Brain pericyte (primary cell): ENCODE measurements around the gene TUBB2B.

Experiments
- DNase-seq: peaks from one replicate; pipeline ENCODE4 v3.0.0-alpha.2; 2012; ENCODE audit warnings: low read depth, low spot score

The TUBB2B gene

GRCh38 chr6:3227363-3228045 lies at the start of gene TUBB2B:
TUBB2B (minus strand) TSS chr6:3227653; CDS start chr6:3227543, 110 bp downstream.
- DNase-seq: no peak

DNA sequence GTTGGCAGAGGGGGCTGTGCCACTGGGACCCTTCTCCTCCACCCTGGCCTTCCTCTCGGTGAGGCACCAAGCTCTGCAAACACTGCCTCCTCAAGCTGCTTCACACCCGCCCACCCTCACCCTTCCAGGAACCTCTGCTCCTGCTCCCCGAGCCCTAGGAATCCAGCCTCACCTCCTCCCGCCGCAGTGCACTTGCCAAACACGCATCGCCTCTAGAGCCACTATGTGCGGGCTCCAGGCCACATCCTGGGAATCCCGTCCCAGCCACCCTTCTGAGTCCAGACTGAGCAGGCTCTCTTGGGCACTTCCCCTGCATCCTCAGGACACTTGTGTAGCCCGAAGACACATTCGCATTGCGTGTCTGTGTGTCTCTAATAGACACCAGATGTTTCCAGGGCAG lies 49.8 kb upstream of the TUBB2B start:
- no peak for DNase-seq

- no peak for DNase-seq
Measured at GRCh38 chr6:3276174-3277167, 49.0 kb upstream of the TUBB2B start.

DNA sequence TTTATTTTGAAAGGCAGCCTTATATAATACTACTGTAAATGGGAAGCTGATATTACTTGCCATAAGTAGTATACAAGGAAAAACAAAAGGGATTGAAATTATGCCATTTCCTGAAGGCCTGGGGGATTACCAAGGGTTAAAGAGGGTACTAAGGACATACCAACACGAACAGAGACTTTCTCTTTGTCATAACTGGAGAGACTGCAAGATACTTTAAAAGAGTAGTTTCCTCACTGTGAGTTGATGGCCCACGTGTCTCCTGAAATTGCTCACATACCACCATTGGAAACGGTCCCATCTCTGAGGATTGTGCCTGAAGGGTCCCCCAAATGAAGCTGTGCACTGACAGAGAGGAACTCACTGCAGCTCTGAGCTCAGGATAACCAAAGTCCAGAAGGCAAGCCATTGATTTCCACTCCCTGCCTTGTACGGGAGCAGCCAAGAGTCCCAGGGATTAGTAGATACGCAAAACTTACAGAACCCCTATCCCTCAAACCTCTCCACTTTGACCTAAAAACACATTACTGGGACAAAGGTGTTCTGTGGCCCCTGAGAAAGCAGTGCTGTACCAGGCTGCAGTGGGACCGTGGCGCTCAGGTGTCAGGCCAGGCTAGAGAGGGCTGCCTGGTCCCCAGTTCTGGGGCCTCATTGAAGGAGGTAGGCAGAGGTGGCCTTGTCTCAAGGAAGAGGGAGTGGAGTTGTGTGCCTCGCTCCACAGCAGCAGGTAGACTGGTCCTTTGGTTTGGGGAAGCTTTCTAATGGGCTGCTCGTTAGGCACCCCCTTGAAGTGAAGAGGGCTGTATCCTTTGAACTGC lies 46.5 kb upstream of the TUBB2B start:
- DNase-seq: no peak

GRCh38 chr6:3272911-3273547 lies 45.6 kb upstream of the TUBB2B start:
- no peak for DNase-seq

DNA sequence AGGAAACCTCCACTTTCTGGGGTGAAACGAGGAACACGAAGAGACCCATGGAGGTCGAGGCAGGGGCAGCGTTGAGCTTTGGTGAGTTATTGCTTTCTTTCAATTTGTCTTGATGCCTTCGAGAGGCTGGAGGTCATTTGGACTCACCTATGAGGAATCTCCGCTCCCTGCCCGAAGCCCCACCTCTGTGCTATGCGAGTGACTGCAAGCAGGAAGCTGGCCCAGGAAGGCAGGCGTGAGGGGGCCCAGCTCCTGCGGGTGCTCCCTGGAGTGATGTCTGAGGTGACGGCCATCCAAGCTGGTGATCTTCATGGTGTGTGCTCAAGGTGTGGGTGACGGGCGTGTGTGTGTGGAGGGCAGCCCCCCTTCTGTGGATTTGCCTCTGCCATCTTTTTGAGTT lies 44.3 kb upstream of the TUBB2B start:
- no peak for DNase-seq

DNA sequence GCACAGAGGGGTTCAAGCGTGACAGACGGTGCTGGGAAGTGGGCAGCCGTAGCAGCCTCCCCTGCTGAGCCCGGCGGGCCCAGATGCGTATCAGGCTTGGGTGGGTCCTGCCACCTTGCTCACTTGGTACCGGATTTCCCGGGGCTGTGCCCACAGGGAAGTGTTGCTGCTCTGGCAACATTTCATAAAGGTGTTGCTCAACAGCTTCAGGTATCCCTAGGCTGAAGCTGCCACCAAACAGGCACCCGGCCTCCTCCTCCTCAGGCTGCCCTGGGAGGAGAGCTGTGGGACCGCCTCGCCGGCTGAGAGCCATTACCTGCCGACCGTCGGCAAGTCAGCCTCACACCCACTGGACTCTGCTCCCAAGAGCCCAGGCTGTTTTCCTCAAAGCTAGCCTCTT lies 42.8 kb upstream of the TUBB2B start:
- no peak for DNase-seq

- no peak for DNase-seq
Measured at GRCh38 chr6:3269281-3269975, 42.0 kb upstream of the TUBB2B start.

DNA sequence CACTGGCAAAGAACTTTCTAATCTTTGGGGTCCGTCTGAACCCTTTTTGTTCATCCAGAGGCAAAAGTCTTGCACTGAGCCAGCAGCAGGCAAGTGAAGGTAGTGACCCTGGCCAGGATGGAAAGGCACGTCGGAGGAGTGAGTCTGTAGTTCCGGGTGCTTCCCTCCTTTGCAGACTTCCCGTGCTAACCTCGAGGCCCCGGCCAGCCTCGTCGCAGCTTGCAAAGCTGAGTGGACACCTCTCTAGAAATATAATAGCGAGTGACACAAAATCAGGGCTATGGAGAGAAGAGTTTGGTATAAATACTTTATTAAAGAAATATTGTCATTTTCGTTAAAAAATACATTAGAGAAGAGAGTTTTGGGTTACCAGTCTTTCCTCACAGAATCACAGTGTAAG lies 41.2 kb upstream of the TUBB2B start:
- no peak for DNase-seq

DNA sequence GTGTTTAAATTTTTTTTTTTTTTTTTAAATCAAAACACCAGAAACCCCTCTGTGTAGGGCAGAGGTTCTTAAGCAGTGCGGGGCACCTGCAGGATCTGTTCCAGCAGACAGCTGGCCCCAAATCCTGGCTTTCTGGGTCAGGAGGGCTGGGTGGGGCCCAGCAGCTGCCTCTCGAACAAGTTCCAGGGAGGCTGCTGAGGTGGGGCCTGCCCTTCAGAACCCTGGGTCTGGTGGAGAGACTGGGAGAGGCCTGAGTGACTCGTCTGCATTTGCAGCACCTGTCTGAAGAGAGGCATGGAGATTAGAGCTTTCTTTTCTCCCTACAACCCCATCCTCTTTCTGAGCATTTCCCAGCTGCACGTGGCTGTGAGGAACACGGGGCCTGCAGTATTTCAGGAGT lies 39.7 kb upstream of the TUBB2B start:
- no peak for DNase-seq

DNA sequence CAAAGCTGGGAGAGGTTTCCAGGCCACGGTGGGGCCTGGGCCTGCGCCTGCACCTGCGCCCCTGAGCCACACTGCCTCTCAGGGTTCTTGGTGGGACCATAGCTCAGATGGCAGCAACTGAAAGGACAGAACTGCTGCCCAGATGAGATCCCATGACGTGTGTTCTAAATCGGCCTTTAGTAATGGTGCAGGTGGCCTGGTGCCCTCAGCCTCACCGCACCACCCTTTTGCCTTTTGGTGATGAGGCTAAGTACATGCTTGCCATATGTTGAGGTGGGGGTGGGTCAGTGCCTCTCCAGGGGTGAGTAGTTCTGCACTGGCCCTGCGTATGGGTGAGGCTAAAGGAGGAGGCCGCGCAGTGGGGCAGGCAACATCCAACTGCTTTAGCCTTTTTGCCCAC lies 38.7 kb upstream of the TUBB2B start:
- DNase-seq: no peak

GRCh38 chr6:3265671-3266070 lies 38.2 kb upstream of the TUBB2B start:
- DNase-seq: no peak

DNA sequence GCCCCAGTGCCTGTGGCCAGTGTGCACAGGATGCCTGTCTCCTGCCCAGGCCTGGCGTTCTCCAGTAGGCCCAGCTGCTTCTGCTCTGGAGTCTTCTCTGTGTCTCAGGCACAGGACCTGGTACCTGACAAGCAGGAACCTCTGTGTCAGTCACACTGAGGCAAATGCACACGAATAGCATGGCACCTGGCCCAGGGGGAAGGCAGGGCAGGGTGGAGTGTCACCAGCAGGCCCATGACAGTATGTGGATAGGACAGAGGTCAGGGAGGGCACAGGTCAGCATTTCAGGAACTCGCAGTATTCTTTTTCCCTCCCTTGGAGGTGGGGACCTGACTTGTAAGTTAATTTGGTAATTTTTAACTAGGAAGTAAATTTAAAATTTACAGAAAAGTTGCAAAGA lies 36.9 kb upstream of the TUBB2B start:
- DNase-seq: no peak

DNA sequence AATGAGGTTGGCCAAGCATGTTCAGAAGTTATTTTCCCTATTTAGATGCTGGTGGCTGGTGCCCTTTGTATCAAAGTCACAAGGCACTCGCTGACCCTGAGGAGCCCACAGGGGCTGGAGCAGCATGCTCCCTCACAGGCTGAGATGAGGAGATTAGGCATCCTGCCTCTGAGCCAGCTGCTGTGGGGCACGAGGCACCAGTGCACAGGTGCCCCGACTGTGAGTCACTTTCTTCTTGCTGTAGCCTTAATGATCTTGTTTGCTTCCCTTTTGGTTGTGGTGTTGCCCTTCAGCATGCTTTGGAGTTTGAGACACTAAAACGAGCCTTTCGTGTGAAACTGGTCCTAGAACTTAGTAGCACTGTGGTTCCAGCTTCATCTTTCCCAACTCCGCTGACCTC lies 35.6 kb upstream of the TUBB2B start:
- no peak for DNase-seq

DNA sequence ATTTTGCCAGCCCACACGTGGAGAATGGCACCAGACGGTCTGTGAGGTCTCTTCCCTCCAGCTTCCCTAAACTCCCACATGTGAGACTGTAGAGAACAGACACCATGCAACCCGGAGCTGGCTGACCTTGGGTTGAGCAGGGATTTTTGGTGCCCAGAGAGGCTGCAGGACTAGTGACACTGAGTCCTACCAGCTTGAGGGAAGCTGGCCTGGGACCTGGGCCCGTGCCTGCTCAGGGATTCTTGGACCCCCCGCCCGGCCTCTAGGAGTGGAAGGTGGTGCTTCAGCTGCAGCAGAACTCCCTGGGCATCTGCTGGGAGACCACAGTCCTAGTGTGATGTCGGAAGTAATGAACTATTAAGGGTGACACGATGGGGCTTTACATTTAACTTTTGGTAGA lies 34.5 kb upstream of the TUBB2B start:
- no peak for DNase-seq

GRCh38 chr6:3261518-3261820 lies 34.0 kb upstream of the TUBB2B start:
- no peak for DNase-seq

GRCh38 chr6:3260772-3261517 lies 33.5 kb upstream of the TUBB2B start:
- DNase-seq: no peak

DNA sequence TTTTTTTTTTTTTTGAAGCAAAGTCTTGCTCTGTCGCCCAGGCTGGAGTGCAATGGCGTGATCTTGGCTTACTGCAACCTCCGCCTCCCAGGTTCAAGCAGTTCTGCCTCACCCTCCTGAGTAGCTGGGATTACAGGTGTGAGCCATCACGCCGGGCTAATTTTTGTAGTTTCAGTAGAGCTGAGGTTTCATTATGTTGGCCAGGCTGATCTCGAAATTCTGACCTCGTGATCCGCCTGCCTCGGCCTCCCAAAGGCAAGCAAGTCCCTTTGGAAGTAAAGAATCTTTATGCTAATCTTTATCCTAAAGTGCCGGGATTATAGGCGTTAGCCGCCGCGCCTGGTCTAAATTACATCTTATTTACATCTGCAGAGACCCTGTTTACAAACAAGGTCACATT lies 32.8 kb upstream of the TUBB2B start:
- DNase-seq: no peak

GRCh38 chr6:3259491-3259958 lies 32.1 kb upstream of the TUBB2B start:
- no peak for DNase-seq
